SU-DHL-6 (cell line): ENCODE measurements around the gene ARHGAP20.

Experiments
- H2AFZ ChIP-seq: fragments of 200-600 bp; sonication (generic); 2 replicates; pipeline ENCODE4 v1.6.1; 2014; ENCODE audit warnings: low read depth, mild to moderate bottlenecking, moderate library complexity, mixed read lengths, antibody characterized with exemption, low read length; ENCODE audit not compliant: severe bottlenecking
- H3F3A ChIP-seq: fragments of 200-600 bp; shearing (Covaris generic); 2 replicates; pipeline ENCODE4 v1.6.0; 2016; ENCODE audit warnings: antibody characterized with exemption, mild to moderate bottlenecking; ENCODE audit not compliant: insufficient read depth
- H3K27ac ChIP-seq: fragments of 200-600 bp; sonication (generic); 2 replicates; pipeline ENCODE4 v1.5.1; 2016; ENCODE audit warnings: low read depth, mild to moderate bottlenecking, low read length, moderate library complexity, mixed read lengths
- H3K27me3 ChIP-seq: fragments of 200-600 bp; sonication (generic), shearing (Covaris generic); 2 replicates; pipeline ENCODE4 v1.6.0; 2014; ENCODE audit warnings: mild to moderate bottlenecking, low read length
- H3K36me3 ChIP-seq: fragments of 200-600 bp; sonication (generic); 2 replicates; pipeline ENCODE4 v1.6.1; 2014; ENCODE audit warnings: mild to moderate bottlenecking, low read length, mixed read lengths
- H3K4me2 ChIP-seq: fragments of 300-600, 200-600 bp; shearing (Covaris generic), sonication (generic); 2 replicates; pipeline ENCODE4 v1.6.0; 2014; ENCODE audit warnings: low read length, low read depth, mild to moderate bottlenecking; ENCODE audit not compliant: poor library complexity, severe bottlenecking
- H3K4me3 ChIP-seq: fragments of 200-600 bp; sonication (generic); 2 replicates; pipeline ENCODE4 v1.5.1; 2014; ENCODE audit warnings: antibody characterized with exemption, low read length, mild to moderate bottlenecking, mixed read lengths; ENCODE audit not compliant: insufficient read depth, poor library complexity, severe bottlenecking
- H3K79me2 ChIP-seq: fragments of 200-600 bp; sonication (generic); 2 replicates; pipeline ENCODE4 v1.6.1; 2014; ENCODE audit warnings: mild to moderate bottlenecking, low read length, moderate library complexity; ENCODE audit not compliant: insufficient read depth
- H3K9ac ChIP-seq: fragments of 200-600 bp; sonication (generic); 2 replicates; pipeline ENCODE4 v1.7.0; 2014; ENCODE audit warnings: mild to moderate bottlenecking, low read length
- H3K9me2 ChIP-seq: fragments of 200-600 bp; sonication (generic); replicated peaks from 2 replicates; pipeline ENCODE4 v1.6.1; 2014; ENCODE audit warnings: low read length; ENCODE audit not compliant: insufficient read depth
- H3K9me3 ChIP-seq: fragments of 200-600 bp; sonication (generic); 2 replicates; pipeline ENCODE4 v1.6.1; 2014; ENCODE audit warnings: low read length, mixed read lengths; ENCODE audit not compliant: insufficient read depth
- H4K20me1 ChIP-seq: fragments of 200-600 bp; sonication (generic); 2 replicates; pipeline ENCODE4 v1.6.1; 2014; ENCODE audit warnings: low read depth, mild to moderate bottlenecking, antibody characterized with exemption, low read length, moderate library complexity, mixed read lengths
- CTCF ChIP-seq: fragments of 200-600 bp; sonication (generic); IDR thresholded peaks from one replicate; pipeline ENCODE4 v1.5.1; 2017; ENCODE audit warnings: antibody characterized with exemption, mild to moderate bottlenecking, low read length, moderate library complexity; ENCODE audit not compliant: insufficient read depth, poor library complexity, severe bottlenecking
- EZH2phosphoT487 ChIP-seq: fragments of 200-600 bp; sonication (generic), shearing (Covaris generic); conservative IDR thresholded peaks from 2 replicates; pipeline ENCODE4 v1.6.1; 2018; ENCODE audit warnings: mild to moderate bottlenecking, antibody characterized with exemption, low read length, moderate library complexity, mixed read lengths

ARHGAP20 gene

GRCh38 chr11:110710628-110711381 is 1.4 kb downstream of the ARHGAP20 start:
- no peaks in the 10 kb centered on the region; the same call in 1 of the 2 replicates for H3F3A ChIP-seq
- H3K79me2 ChIP-seq, result no peaks in the 10 kb centered on the region
- no peaks in the 10 kb centered on the region for H3K9me2 ChIP-seq
- H3K36me3 ChIP-seq, result no peaks in the 10 kb centered on the region
- H2AFZ ChIP-seq, result no peak overlapping the region
- H3K4me3 ChIP-seq, result no peak overlapping the region
- H3K27me3 ChIP-seq, result no peaks in the 10 kb centered on the region
- no peak for TF ChIP-seq CTCF
- no peak for TF ChIP-seq EZH2phosphoT487
- H3K9me3 ChIP-seq, result no peaks in the 10 kb centered on the region
- H3K4me2 ChIP-seq, result no peak overlapping the region
- no peak overlapping the region for H3K27ac ChIP-seq
- H4K20me1 ChIP-seq, result no peaks in the 10 kb centered on the region
- H3K9ac ChIP-seq, result no peak overlapping the region

GRCh38 chr11:110704210-110704864 is 7.9 kb downstream of the ARHGAP20 start:
- Histone ChIP-seq H3K9me2 (no peaks in the 10 kb centered on the region), H3K4me3 (no peak overlapping the region), H4K20me1 (no peaks in the 10 kb centered on the region), H3K9ac (no peak overlapping the region), H3K27me3 (no peaks in the 10 kb centered on the region), H2AFZ (no peak overlapping the region), H3K27ac (no peak overlapping the region), H3K9me3 (no peaks in the 10 kb centered on the region), H3K36me3 (no peaks in the 10 kb centered on the region), H3K4me2 (no peak overlapping the region), H3K79me2 (no peaks in the 10 kb centered on the region), H3F3A (no peaks in the 10 kb centered on the region)
- TF ChIP-seq CTCF, result no peak
- no peak for TF ChIP-seq EZH2phosphoT487

- Histone ChIP-seq H3K4me2 (no peak overlapping the region), H3K4me3 (no peak overlapping the region), H3K9me3 (no peaks in the 10 kb centered on the region), H3K79me2 (no peaks in the 10 kb centered on the region), H4K20me1 (no peaks in the 10 kb centered on the region), H3K36me3 (no peaks in the 10 kb centered on the region), H2AFZ (no peak overlapping the region), H3K27ac (no peak overlapping the region), H3K9me2 (no peaks in the 10 kb centered on the region), H3F3A (no peaks in the 10 kb centered on the region), H3K9ac (no peak overlapping the region), H3K27me3 (no peaks in the 10 kb centered on the region)
- TF ChIP-seq EZH2phosphoT487, result no peak
- no peak for TF ChIP-seq CTCF
Observed at GRCh38 chr11:110691926-110692325, 20.3 kb downstream of the ARHGAP20 start.
